HG03460 (cell line): ENCODE measurements around the gene P2RX5.
A peak's percentile ranks its signal among the peaks of the same experiment; 100 is the strongest.
"Not testable (repeated sequence)": the region's sequence is repeated elsewhere in the genome, so short reads cannot be mapped to it uniquely, and the experiment has no call there.

Experiments
- ATAC-seq: cut with Tn5 transposase; IDR thresholded peaks from one replicate; pipeline ENCODE4 v1.9.1; 2021; ENCODE audit not compliant: unreplicated experiment

Gene P2RX5, protein sequence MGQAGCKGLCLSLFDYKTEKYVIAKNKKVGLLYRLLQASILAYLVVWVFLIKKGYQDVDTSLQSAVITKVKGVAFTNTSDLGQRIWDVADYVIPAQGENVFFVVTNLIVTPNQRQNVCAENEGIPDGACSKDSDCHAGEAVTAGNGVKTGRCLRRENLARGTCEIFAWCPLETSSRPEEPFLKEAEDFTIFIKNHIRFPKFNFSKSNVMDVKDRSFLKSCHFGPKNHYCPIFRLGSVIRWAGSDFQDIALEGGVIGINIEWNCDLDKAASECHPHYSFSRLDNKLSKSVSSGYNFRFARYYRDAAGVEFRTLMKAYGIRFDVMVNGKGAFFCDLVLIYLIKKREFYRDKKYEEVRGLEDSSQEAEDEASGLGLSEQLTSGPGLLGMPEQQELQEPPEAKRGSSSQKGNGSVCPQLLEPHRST

DNA sequence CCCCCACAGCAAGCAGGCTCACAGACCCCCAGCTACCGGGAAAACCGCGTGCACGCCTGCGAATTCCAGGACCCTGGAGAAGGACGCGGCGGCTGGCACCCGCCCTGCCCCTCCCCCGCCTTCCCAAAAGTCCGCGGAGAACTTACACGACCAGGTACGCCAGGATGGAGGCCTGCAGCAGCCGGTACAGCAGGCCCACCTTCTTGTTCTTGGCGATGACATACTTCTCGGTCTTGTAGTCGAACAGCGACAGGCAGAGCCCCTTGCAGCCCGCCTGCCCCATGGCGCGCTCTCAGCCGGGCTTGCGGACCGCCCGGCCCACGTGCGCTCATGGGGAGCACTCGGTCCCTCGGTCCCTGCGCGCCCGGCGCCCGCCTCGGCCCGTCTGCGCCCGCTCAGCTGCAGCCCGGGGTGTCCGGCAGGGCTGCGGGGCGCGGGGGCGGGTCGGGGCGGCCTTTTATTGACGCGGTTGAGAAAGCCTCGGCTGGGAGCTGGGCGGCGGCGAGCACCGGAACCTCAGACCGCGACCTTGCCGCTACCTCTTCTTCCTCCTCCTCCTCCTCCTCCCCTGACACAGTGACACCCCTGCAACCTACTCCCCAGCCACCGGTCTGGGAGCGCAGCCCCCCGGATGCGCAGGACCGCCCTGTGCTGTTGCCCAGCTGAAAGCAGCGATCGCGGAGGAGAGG lies at the start of gene P2RX5:
TSS of gene P2RX5 (minus strand) at position 433 of the 689 bp plus-strand sequence. CDS start at position 283, 150 bp downstream.
- no peak for ATAC-seq

DNA sequence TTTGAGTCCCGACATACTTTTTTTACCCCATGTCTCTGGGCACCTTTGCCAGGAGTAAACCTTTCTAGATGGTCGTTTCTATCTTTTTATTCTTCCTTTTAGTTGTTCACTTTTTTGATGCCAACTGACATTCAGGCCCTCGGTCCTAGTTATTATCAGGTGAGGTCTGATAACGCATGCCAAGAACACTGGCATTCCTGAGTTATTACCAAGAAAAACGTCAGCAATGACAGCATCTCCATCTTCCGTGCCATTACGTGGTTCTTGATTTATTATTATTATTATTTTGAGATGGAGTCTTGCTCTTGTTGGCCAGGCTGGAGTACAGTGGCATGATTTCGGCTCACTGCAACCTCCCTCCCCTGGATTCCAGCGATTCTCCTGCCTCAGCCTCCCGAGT lies 49.1 kb upstream of the P2RX5 start:
- ATAC-seq, result no peak

- no peak for ATAC-seq
Observed at GRCh38 chr17:3744014-3744413, 48.1 kb upstream of the P2RX5 start.

DNA sequence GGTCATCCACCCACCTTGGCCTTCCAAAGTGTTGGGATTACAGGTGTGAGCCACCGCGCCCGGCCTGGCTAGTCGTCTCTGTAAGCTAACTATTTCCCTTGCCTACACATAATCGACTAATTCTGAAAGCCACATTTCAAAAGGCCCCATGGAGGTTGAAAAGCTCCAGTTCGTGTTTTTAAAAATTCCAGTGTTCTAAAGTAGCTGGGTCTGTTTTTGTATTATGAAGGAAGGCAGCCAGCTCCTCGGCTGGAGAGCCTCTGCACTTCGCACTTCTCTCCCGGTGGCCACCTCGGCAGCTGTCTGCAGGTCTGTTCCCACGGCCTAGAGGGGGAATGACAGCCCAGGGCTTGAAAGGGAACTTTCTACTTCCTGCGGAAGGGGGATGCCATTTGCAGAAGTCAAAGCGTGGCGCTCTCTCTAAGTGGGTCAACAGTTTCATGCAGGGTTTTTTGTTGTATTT lies 44.7 kb upstream of the P2RX5 start:
- ATAC-seq, result no peak

DNA sequence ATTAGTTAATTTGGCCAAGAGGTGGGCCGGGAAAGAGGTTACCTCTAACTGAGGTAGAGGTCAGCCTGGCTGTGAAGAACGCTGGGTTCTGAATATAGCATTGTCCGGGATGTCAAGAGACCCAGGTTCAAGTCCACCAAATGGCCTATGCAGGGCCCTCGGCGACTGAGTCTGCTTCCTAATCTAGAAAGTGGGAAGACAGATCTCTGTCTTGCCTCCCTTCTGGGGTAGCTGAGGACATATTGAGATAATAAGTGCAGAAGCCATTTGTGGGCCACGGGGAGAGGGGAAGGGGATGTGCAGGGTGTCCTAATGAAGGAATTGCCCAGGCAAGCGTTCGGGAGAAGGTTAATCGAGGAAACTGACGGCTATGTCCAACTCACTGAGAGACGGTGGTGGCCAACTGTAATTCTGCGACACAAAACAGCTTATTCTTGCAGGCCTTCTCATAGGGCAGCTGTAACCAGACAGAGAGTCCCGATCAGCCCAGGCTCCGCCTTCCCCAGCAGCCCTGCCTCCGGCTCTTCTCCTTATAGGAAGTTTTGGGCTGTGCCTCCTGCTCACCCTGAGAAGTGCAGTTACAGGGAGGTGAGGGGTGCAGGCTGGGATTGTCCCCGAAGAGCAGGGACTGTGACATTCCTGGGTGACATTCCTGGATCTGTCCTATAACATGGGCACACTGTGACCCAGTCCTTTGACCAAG lies 43.6 kb upstream of the P2RX5 start:
- no peak for ATAC-seq

- no peak for ATAC-seq
Observed at GRCh38 chr17:3738562-3739295, 42.8 kb upstream of the P2RX5 start.

DNA sequence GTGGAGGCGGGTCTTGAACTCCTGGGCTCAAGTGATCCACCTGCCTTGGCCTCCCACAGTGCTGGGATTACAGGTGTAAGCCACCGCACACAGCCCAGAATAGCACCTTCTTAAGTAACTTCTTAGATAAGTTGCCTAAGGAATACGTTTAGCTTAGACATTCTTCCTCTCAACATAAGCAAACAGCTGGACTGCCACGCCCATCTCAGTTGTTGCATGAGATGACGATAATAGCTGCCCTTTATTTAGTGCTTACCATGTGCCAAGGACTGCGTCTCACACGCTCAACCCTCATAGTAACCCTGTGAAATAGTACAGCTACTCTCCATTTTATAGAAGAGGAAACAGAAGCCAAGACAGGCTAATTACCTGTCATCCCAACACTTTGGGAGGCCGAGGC lies 39.6 kb upstream of the P2RX5 start:
- no peak for ATAC-seq

GRCh38 chr17:3734911-3735276 lies 38.9 kb upstream of the P2RX5 start:
- ATAC-seq, result not testable (repeated sequence)

- ATAC-seq, result peak; percentile 83
Observed at GRCh38 chr17:3732210-3732621, 36.3 kb upstream of the P2RX5 start.

DNA sequence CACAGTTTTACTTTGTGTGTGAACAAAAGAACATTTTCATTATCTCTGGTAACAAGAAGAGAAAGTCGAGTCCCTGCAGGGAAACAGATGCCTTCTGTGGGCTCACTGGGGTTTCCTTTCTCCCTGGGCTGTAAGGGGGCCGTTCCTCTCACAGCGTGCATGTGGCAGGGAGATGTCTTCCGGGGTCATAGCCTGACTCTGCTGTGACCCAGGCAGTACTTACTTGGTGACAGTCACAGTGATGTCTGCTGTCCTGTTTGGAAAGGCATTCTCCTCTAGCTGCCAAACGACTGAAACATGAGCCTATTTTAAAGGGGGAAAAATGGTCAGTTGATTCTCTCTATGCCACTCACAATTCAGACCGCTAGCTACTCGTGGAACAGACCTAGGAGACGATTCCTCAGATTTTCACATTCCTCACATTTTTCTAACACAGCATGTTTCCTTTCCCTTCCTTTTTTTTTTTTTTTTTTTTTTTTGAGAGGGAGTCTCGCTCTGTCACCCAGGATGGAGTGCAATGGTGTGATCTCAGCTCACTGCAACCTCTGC lies 35.0 kb upstream of the P2RX5 start:
- ATAC-seq, result no peak

DNA sequence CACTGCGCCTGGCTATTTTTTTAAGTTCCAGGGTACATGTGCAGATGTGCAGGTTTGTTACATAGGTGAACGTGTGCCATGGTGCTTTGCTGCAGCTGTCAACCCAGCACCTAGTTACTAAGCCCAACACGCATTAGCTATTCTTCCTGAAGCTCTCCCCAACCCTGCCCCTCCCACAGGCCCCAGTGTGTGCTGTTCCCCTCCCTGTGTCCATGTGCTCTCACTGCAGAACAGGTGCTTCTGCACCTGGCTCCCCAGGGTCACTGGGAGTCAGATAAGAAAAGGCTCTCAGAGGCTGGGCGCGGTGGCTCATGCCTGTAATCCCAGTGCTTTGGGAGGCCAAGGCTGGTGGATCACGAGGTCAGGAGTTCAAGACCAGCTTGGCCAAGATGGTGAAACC lies 33.9 kb upstream of the P2RX5 start:
- ATAC-seq, result no peak

DNA sequence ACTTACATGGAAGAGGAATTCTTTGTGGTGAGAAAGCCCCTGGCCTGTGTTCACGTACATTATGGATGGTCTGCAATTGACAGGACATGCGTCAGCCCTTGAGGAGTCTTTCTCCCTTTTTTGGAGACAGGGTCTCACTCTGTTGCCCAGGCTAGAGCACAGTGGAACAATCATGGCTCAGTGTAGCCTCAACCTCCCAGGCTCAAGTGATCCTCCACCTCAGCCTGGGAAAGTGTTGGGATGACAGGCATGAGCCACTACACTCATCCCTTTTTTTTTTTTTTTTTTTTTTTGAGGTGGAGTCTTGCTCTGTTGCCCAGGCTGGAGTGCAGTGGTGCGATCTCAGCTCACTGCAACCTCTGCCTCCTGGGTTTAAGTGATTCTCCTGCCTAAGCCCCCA lies 32.1 kb upstream of the P2RX5 start:
- not testable (repeated sequence) for ATAC-seq

- ATAC-seq, result no peak
Observed at GRCh38 chr17:3727041-3727440, 31.1 kb upstream of the P2RX5 start.

GRCh38 chr17:3724378-3725077 lies 28.6 kb upstream of the P2RX5 start:
- ATAC-seq, result no peak

GRCh38 chr17:3723556-3724377 lies 27.8 kb upstream of the P2RX5 start, which contains the start of gene HASPIN:
Gene HASPIN, plus strand, starts transcription at chr17:3723903. Its CDS starts 33 bp downstream, at chr17:3723936.
- peak; percentile 71 for ATAC-seq

GRCh38 chr17:3723188-3723555 lies 27.2 kb upstream of the P2RX5 start:
- ATAC-seq, result no peak

GRCh38 chr17:3722716-3723115 lies 26.8 kb upstream of the P2RX5 start:
- no peak for ATAC-seq

- ATAC-seq, result no peak
Observed at GRCh38 chr17:3719265-3719664, 23.3 kb upstream of the P2RX5 start.

DNA sequence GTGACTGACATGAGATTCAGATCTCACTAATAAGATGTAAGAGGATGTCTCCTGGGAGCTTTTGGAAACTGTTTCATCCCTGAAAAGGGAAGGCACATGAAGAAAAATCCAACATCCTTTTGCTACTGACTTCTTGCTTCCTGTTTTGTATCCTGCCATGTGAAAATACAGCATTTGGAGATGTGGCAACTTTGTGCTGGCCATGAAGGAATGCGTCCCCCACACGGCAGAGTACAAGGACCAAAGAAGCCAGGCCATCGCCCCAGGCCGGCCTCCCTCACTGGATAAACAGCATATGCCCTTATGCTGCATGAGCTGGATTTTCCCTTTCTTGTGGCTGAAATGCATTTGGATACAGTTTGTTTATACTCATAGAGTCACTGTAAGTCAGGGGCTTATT lies 22.2 kb upstream of the P2RX5 start:
- ATAC-seq, result no peak
